Tibial artery (tissue), 4 donors: ENCODE results near the gene MYH2.

Experiments used
- DNase-seq, 2 donors: peaks; one replicate each; pipeline ENCODE4 v3.0.0-alpha.2; 2019
- H3K27ac ChIP-seq, 2 donors: fragments of 200-600 bp; sonication (generic) in 1 of 2; 1 replicate in 1 of 2; 2 replicates in 1 of 2; pipeline ENCODE4 v1.5.1; 2018 to 2019; ENCODE audit warnings: mild to moderate bottlenecking in 1 of 2
- H3K27me3 ChIP-seq, 2 donors: fragments of 200-600 bp; sonication (generic) in 1 of 2; one replicate each; pipeline versions ENCODE4 v1.5.1 to v1.6.0; 2016 to 2019
- H3K36me3 ChIP-seq, 3 donors: fragments of 200-600 bp; sonication (generic) in 2 of 3; one replicate each; pipeline ENCODE4 v1.5.1; 2016 to 2019; ENCODE audit warnings: mild to moderate bottlenecking in 2 of 3
- H3K4me1 ChIP-seq, 4 donors: fragments of 200-600 bp; sonication (generic) in 2 of 4; 1 replicate in 3 of 4; 2 replicates in 1 of 4; pipeline ENCODE4 v1.5.1; 2016 to 2019
- H3K4me3 ChIP-seq, 2 donors: fragments of 200-600 bp; sonication (generic) in 1 of 2; 1 replicate in 1 of 2; 2 replicates in 1 of 2; pipeline ENCODE4 v1.5.1; 2018 to 2019; ENCODE audit warnings: mild to moderate bottlenecking in 2 of 2
- H3K9me3 ChIP-seq, 3 donors: fragments of 200-600 bp; sonication (generic) in 1 of 3; one replicate each; pipeline ENCODE4 v1.5.1; 2016 to 2019
- CTCF ChIP-seq, 2 experiments: fragments of 200-600 bp in 1 of 2; fragments of 450-650 bp in 1 of 2; IDR thresholded peaks; one replicate each; pipeline ENCODE4 v1.5.1; 2017 to 2019; ENCODE audit warnings: antibody characterized with exemption in 2 of 2, mild to moderate bottlenecking in 1 of 2, moderate library complexity in 1 of 2
- intact Hi-C: fragments of 100-400 bp; cut with DNase I; formaldehyde crosslinking; loops from one replicate; pipeline ENCODE4 v1.15.0; 2023; ENCODE audit warnings: low total_unique reads

MYH2 gene

GRCh38 chr17:10579270-10579669, 29.8 kb upstream of the MYH2 start:
- Histone ChIP-seq H3K27me3 (no peaks in the 10 kb centered on the region), H3K4me3 (no peak overlapping the region), H3K9me3 (no peaks in the 10 kb centered on the region), H3K4me1 (no peaks in the 10 kb centered on the region), H3K27ac (no peak overlapping the region), H3K36me3 (no peaks in the 10 kb centered on the region)
- intact Hi-C loops: no loop called here
- no peak for TF ChIP-seq CTCF (IDR thresholded peaks at IDR 0.05)
- DNase-seq: no peak

GRCh38 chr17:10574324-10574723, 24.9 kb upstream of the MYH2 start:
- Histone ChIP-seq H3K27ac (no peak overlapping the region), H3K4me3 (no peak overlapping the region), H3K27me3 (peaks cover 0 to 3% of the 10 kb centered on the region in 2 donors), H3K9me3 (no peaks in the 10 kb centered on the region), H3K4me1 (no peaks in the 10 kb centered on the region), H3K36me3 (no peaks in the 10 kb centered on the region)
- no peak for TF ChIP-seq CTCF (IDR thresholded peaks at IDR 0.05)
- intact Hi-C loops: no loop called here
- DNase-seq: no peak

DNA sequence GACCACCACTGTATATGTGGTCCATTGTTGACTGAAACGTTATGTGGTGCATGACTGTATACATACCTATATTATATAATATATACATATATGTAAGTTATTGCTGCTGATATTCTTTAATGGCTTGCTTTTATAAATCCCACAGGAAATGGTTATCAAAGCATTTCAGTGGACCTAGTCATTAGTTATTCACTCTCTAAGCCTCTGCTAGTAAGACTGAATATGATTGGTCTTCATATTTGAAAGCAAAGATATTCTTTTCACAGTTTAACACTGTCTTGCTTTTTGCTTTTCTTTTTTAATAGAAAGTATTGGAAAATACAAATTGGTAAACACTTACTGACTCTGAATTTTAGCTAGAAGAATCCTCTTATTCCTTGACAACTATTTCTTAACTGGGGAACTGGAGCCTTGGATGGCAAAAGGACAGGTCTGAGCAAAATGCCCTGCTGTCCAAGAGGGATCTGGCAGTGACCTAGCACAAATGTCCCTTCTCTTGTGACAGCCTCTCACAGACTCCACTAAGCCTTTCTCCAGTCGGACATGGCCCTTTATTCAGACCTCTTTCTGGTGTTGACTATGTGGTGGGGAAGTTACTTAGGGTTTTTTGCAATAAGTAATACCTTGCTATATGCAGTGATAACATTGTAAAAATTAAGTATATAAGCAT, 14.7 kb upstream of the MYH2 start:
- H3K4me3 ChIP-seq: no peak overlapping the region
- no peaks in the 10 kb centered on the region for H3K9me3 ChIP-seq
- intact Hi-C loops: no loop called here
- no peaks in the 10 kb centered on the region for H3K36me3 ChIP-seq
- H3K27me3 ChIP-seq: no peaks in the 10 kb centered on the region
- no peak overlapping the region for H3K27ac ChIP-seq
- no peak for DNase-seq
- no peak for TF ChIP-seq CTCF (IDR thresholded peaks at IDR 0.05)
- no peaks in the 10 kb centered on the region for H3K4me1 ChIP-seq

- H3K4me3 ChIP-seq: no peak overlapping the region
- H3K4me1 ChIP-seq: peaks cover 0 to 3% (median 0%) of the 10 kb centered on the region in 4 donors
- no peak for TF ChIP-seq CTCF (IDR thresholded peaks at IDR 0.05)
- DNase-seq: no peak
- no peaks in the 10 kb centered on the region for H3K27me3 ChIP-seq
- intact Hi-C loops: no loop called here
- no peaks in the 10 kb centered on the region for H3K9me3 ChIP-seq
- H3K27ac ChIP-seq: no peak overlapping the region
- no peaks in the 10 kb centered on the region for H3K36me3 ChIP-seq
Observed at GRCh38 chr17:10558049-10558448, 8.6 kb upstream of the MYH2 start.

GRCh38 chr17:10557422-10557821, 8.0 kb upstream of the MYH2 start:
- intact Hi-C loops: no loop called here
- DNase-seq: no peak

More at GRCh38 chr17:10557422-10557821, 8.0 kb upstream of the MYH2 start:
- Histone ChIP-seq H3K27ac (no peak overlapping the region), H3K36me3 (no peaks in the 10 kb centered on the region), H3K9me3 (no peaks in the 10 kb centered on the region), H3K4me3 (no peak overlapping the region), H3K4me1 (peaks cover 0 to 3% (median 0%) of the 10 kb centered on the region in 4 donors), H3K27me3 (no peaks in the 10 kb centered on the region)
- no peak for TF ChIP-seq CTCF (IDR thresholded peaks at IDR 0.05)
